Panc1 (cell line): ENCODE measurements around the gene TGFBRAP1. TPM values are rescaled to one million over a fixed set of nuclear protein-coding genes. Genes with fewer than 3 reads are reported as not detected.

Experiments used
- ATAC-seq: fragments of 200-7000 bp; cut with Tn5 transposase; 2 replicates; pipeline ENCODE4 v1.9.1; 2020; ENCODE audit warnings: mild to moderate bottlenecking, moderate library complexity
- BruUV-seq: library from RNA; stranded (reverse); fragments of 400-500 nt; replicated peaks from 2 replicates; lab custom pipeline; 2021; lab: Mats Ljungman, UMichigan
- CTCF ChIA-PET: fragments of 300-600 bp; sonication (Branson Sonifier 250); formaldehyde crosslinking; loops from one replicate; lab custom pipeline; 2022; ENCODE audit warnings: antibody characterized with exemption; lab: Charles Lee
- POLR2A ChIA-PET: fragments of 300-600 bp; sonication (Branson Sonifier 250); formaldehyde crosslinking; loops from one replicate; lab custom pipeline; 2022; ENCODE audit warnings: antibody characterized with exemption; lab: Charles Lee
- DNase-seq: peaks from one replicate; pipeline ENCODE4 v3.0.0-alpha.2; 2010; ENCODE audit warnings: low read depth, low spot score
- H3K27ac ChIP-seq: 2 replicates; pipeline ENCODE4 v1.5.1; 2011; ENCODE audit warnings: mild to moderate bottlenecking, low read length, inconsistent platforms
- H3K27me3 ChIP-seq: fragments of 200-500 bp; sonication (Bioruptor generic); 2 replicates; pipeline ENCODE4 v1.6.0; 2014; ENCODE audit warnings: low read length, inconsistent platforms; ENCODE audit not compliant: control insufficient read depth, insufficient read depth
- H3K36me3 ChIP-seq: fragments of 200-500 bp; sonication (Bioruptor generic); 2 replicates; pipeline ENCODE4 v1.5.1; 2014; ENCODE audit warnings: inconsistent platforms, mild to moderate bottlenecking, low read length, moderate library complexity; ENCODE audit not compliant: control insufficient read depth, insufficient read depth
- H3K4me1 ChIP-seq: 2 replicates; pipeline ENCODE4 v1.5.1; 2011; ENCODE audit warnings: inconsistent platforms, mild to moderate bottlenecking, low read length, moderate library complexity; ENCODE audit not compliant: control insufficient read depth, insufficient read depth
- H3K4me3 ChIP-seq, 2 experiments: 2 replicates each; pipeline ENCODE4 v1.5.1; 2011 to 2012; ENCODE audit warnings: low read depth in 2 of 2, low read length in 2 of 2, mild to moderate bottlenecking in 2 of 2, inconsistent platforms in 1 of 2, moderate library complexity in 1 of 2
- H3K9me3 ChIP-seq: fragments of 200-500 bp; sonication (Bioruptor generic); 2 replicates; pipeline ENCODE4 v1.5.1; 2014; ENCODE audit warnings: low read depth, mild to moderate bottlenecking, inconsistent platforms, low read length, moderate library complexity; ENCODE audit not compliant: control insufficient read depth, insufficient read depth
- POLR2AphosphoS5 ChIP-seq: IDR thresholded peaks from 2 replicates; pipeline ENCODE4 v1.6.1; 2012; ENCODE audit warnings: mild to moderate bottlenecking, low read depth, low read length, moderate library complexity
- SIN3A ChIP-seq: IDR thresholded peaks from 2 replicates; pipeline ENCODE4 v1.6.1; 2012; ENCODE audit warnings: low read depth, mild to moderate bottlenecking, low read length, moderate library complexity, borderline replicate concordance; ENCODE audit not compliant: insufficient read depth
- TCF7L2 ChIP-seq: IDR thresholded peaks from 2 replicates; pipeline ENCODE4 v1.6.1; 2011; ENCODE audit warnings: mild to moderate bottlenecking, low read depth, low read length, inconsistent platforms
- in situ Hi-C: cut with HindIII; loops from 2 replicates; pipeline ENCODE4 v1.10.0; 2016; ENCODE audit warnings: low sequenced_read_pairs, low pct_unique_long_range_greater_than_20kb
- intact Hi-C: fragments of 100-400 bp; cut with micrococcal nuclease; formaldehyde crosslinking; loops from one replicate; pipeline ENCODE4 v1.10.0; 2022; ENCODE audit not compliant: unreplicated experiment
- total RNA-seq: library from RNA; stranded (reverse); gene quantifications from one replicate; pipeline ENCODE4 v1.2.1, GENCODE V29; 2021; ENCODE audit not compliant: unreplicated experiment
- TF ChIP-seq, protein P1 (sequence below), 2 experiments: IDR thresholded peaks; 2 replicates each; pipeline ENCODE4 v1.6.1; 2011 to 2012; ENCODE audit warnings: low read depth in 2 of 2, control low read depth in 1 of 2, low read length in 1 of 2, mild to moderate bottlenecking in 1 of 2, moderate library complexity in 1 of 2; ENCODE audit not compliant: insufficient read depth in 1 of 2
- TF ChIP-seq, protein P2 (sequence below): fragments of 450-650 bp; IDR thresholded peaks from 2 replicates; pipeline ENCODE4 v1.5.1; 2017; ENCODE audit warnings: mild to moderate bottlenecking

The TGFBRAP1 gene
- total RNA-seq, 1 experiment from 2014 or later: 32.7 TPM

DNA sequence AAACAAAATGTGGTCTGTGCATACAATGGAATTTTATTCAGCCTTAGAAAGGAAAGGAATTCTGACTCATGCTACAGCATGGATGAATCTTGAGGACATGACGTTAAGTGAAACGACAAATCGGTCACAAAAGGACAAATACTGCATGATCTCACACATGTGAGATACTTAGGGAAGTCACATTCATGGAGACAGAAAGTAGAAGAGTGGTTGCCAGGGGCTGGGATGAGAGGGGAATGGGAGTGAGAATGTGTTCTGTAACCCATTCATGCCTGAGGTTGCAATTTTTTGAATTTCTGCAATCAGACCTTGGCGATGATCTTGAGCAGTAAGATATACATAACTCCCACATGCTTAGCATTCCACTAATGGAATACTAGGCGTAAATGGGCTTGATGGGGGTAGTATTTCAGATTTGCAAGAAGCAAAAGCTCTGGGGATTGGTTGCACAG, 47.3 kb upstream of the TGFBRAP1 start:
- TF ChIP-seq SIN3A (no peak), POLR2AphosphoS5 (peak; percentile 23; the same call in 1 of the 2 replicates)
- intact Hi-C loops (no loop called here), in situ Hi-C loops (no loop called here)
- ChIA-PET CTCF (no interaction called here), POLR2A (no interaction called here)
- H3K27ac ChIP-seq: peak overlapping the region; percentile 100
- DNase-seq (no peak), ATAC-seq (0 out of 2 replicates have a peak, but pooled peaks have one; percentile 1)
- no TSS peak for BruUV-seq
- peaks cover 37% of the 10 kb centered on the region for H3K36me3 ChIP-seq
- H3K27me3 ChIP-seq: no peaks in the 10 kb centered on the region
- peaks cover 99% of the 10 kb centered on the region for H3K4me1 ChIP-seq
- no peak overlapping the region for H3K4me3 ChIP-seq
- H3K9me3 ChIP-seq: no peaks in the 10 kb centered on the region

DNA sequence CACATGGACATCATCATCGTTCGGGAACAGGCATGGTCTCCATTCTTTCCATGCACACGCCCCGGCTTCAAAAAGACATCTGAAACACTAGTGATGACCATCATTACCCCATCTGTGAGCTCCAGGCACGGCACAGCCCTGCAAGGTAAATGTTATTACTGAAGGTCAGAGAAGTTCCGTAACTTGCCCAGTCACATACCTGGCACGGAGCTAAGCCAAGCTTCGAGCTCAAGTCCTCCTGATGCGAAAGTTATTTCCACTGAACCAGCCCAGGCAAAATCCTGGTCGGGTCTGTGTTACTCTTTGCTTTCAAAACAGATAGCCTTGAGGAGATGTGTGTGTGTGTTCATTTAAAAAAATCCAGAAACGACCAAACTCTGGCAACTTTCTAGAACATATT, 46.5 kb upstream of the TGFBRAP1 start:
- Histone ChIP-seq H3K4me3 (no peak overlapping the region), H3K27me3 (no peaks in the 10 kb centered on the region), H3K4me1 (peaks cover 99% of the 10 kb centered on the region), H3K36me3 (peaks cover 30% of the 10 kb centered on the region), H3K27ac (peak overlapping the region; percentile 100), H3K9me3 (no peaks in the 10 kb centered on the region)
- POLR2A ChIA-PET: no interaction called here
- no TSS peak for BruUV-seq
- no peak; the same call in 1 of the 2 replicates for TF ChIP-seq POLR2AphosphoS5
- TF ChIP-seq TCF7L2: no peak
- TF ChIP-seq, protein P1, sequence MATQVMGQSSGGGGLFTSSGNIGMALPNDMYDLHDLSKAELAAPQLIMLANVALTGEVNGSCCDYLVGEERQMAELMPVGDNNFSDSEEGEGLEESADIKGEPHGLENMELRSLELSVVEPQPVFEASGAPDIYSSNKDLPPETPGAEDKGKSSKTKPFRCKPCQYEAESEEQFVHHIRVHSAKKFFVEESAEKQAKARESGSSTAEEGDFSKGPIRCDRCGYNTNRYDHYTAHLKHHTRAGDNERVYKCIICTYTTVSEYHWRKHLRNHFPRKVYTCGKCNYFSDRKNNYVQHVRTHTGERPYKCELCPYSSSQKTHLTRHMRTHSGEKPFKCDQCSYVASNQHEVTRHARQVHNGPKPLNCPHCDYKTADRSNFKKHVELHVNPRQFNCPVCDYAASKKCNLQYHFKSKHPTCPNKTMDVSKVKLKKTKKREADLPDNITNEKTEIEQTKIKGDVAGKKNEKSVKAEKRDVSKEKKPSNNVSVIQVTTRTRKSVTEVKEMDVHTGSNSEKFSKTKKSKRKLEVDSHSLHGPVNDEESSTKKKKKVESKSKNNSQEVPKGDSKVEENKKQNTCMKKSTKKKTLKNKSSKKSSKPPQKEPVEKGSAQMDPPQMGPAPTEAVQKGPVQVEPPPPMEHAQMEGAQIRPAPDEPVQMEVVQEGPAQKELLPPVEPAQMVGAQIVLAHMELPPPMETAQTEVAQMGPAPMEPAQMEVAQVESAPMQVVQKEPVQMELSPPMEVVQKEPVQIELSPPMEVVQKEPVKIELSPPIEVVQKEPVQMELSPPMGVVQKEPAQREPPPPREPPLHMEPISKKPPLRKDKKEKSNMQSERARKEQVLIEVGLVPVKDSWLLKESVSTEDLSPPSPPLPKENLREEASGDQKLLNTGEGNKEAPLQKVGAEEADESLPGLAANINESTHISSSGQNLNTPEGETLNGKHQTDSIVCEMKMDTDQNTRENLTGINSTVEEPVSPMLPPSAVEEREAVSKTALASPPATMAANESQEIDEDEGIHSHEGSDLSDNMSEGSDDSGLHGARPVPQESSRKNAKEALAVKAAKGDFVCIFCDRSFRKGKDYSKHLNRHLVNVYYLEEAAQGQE (IDR thresholded peaks at IDR 0.05; ENCODE audit: insufficient read depth in 1 of 2, low read depth in 2 of 2, low read length in 1 of 2): no peak
- TF ChIP-seq, protein P2, sequence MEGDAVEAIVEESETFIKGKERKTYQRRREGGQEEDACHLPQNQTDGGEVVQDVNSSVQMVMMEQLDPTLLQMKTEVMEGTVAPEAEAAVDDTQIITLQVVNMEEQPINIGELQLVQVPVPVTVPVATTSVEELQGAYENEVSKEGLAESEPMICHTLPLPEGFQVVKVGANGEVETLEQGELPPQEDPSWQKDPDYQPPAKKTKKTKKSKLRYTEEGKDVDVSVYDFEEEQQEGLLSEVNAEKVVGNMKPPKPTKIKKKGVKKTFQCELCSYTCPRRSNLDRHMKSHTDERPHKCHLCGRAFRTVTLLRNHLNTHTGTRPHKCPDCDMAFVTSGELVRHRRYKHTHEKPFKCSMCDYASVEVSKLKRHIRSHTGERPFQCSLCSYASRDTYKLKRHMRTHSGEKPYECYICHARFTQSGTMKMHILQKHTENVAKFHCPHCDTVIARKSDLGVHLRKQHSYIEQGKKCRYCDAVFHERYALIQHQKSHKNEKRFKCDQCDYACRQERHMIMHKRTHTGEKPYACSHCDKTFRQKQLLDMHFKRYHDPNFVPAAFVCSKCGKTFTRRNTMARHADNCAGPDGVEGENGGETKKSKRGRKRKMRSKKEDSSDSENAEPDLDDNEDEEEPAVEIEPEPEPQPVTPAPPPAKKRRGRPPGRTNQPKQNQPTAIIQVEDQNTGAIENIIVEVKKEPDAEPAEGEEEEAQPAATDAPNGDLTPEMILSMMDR: no peak
- TF ChIP-seq SIN3A: no peak
- ATAC-seq (no peak), DNase-seq (no peak)
- CTCF ChIA-PET: no interaction called here
- intact Hi-C loops: no loop called here
- in situ Hi-C loops: no loop called here

DNA sequence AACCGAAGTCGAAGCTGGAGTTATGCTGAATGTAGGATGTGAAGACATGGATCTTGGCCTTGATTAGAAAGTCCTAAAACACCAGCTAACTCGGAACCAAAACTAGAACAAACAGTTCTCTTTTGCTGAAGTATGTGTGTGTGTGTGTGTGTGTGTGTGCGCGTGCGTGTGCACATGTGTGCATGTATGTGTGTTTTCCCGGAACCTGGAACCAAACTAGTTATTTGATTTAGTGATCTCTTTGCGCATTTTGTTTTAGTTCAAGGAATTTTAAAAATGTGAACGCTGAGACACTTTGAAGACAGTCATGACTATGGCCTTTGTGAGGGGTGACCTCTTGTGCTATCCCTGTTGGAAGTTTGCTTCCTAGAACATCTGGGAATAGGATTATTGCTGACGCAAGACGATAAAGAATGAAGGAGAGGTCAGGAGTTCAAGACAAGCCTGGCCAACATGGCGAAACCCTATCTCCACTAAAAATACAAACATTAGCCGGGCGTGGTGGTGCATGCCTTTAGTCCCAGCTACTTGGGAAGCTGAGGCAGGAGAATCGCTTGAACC, 45.5 kb upstream of the TGFBRAP1 start:
- no TSS peak for BruUV-seq
- no peaks in the 10 kb centered on the region for H3K27me3 ChIP-seq
- H3K4me1 ChIP-seq: peaks cover 99% of the 10 kb centered on the region
- ATAC-seq (no peak), DNase-seq (no peak)
- no peak overlapping the region for H3K4me3 ChIP-seq
- H3K9me3 ChIP-seq: no peaks in the 10 kb centered on the region
- H3K27ac ChIP-seq: peak overlapping the region; percentile 100
- POLR2A ChIA-PET: interaction anchor here (0.9 kb wide), 1 partner anchor 15 kb away, joined by 3 read pairs; no protein-coding TSS in a partner anchor
- in situ Hi-C loops: no loop called here
- intact Hi-C loops: no loop called here
- TF ChIP-seq POLR2AphosphoS5: no peak; the same call in none of the 2 replicates
- TF ChIP-seq, protein P1 (IDR thresholded peaks at IDR 0.05; ENCODE audit: insufficient read depth in 1 of 2, low read depth in 2 of 2, low read length in 1 of 2): no peak
- TF ChIP-seq, protein P2: no peak
- TF ChIP-seq SIN3A: 0 out of 2 replicates have a peak, but pooled peaks have one; percentile 9
- peaks cover 25% of the 10 kb centered on the region for H3K36me3 ChIP-seq
- CTCF ChIA-PET: no interaction called here
